ENCODE data around the gene HMGCL.
"Not testable (repeated sequence)": the region's sequence is repeated elsewhere in the genome, so short reads cannot be mapped to it uniquely, and the experiment has no call there.

HMGCL gene

GRCh38 chr1:23800400-23801337 is 24.6 kb downstream of the HMGCL start, which contains the start of gene GALE:
TSS of gene GALE (minus strand) at chr1:23800754. CDS start at chr1:23799007, 1,747 bp downstream.
- Histone ChIP-seq H3K4me3 (peak within 1 kb of the TSS; percentile 51 to 79 (median 65)), H3K27ac (peak within 1 kb of the TSS; percentile 36 to 98 (median 91))

DNA sequence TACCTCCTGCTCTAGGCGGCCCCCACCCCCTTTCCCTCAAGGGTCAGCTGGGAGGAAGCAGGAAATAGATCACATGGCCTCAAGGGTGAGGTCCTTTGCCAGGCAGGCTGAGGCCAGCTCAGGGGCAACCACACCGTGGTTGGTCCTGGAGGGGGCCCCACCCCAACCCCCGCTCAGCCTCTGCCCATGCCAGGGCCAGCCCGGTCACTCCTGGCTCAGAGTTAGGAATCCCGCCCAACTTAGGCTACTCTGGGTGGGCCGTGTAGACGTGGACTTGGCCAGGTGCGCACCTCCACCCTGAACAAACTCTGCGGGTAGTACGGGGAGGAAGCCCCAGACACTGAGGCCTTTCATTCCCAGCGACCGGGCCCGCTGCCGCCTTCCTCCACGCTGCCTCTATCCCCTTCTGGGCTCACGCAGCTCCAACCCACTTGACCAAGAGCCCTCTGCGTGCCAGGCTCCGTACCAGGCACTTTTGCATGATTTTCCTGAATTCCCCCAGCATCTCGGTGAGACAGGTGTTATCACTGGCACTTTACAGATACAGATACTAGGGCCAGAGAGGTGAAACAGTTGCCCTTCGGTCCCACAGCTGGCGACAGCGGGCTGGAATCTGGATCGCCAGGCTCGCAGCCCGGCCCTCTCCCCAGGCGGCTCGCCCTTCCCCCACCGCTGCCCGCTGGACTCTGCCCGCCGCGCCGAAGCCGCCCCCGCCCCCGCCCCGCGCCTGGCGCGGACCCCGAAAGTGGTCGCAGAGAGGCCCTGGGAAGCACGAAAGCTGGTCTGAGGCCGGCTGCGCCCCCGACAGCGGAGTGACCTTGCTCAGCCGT is 25.4 kb downstream of the HMGCL start:
- Histone ChIP-seq H3K4me3 (peak overlapping the region; percentile 51 to 79 (median 65)), H3K27ac (peak overlapping the region; percentile 36 to 98 (median 91))

- H3K4me3 ChIP-seq: peak overlapping the region in 6 of 7 experiments; percentile 51 to 79 (median 65)
- peak overlapping the region in 20 of 21 experiments; percentile 83 to 98 (median 92) for H3K27ac ChIP-seq
Observed at GRCh38 chr1:23799255-23799569, 26.0 kb downstream of the HMGCL start.

GRCh38 chr1:23798662-23799142 is 26.5 kb downstream of the HMGCL start:
- H3K27ac ChIP-seq: peak overlapping the region in 15 of 21 experiments; percentile 0 to 98 (median 92)
- H3K4me3 ChIP-seq: no peak overlapping the region

GRCh38 chr1:23797478-23798448 is 27.5 kb downstream of the HMGCL start:
- H3K27ac ChIP-seq: peak overlapping the region in 1 of 21 experiments; percentile 95
- H3K4me3 ChIP-seq: no peak overlapping the region

DNA sequence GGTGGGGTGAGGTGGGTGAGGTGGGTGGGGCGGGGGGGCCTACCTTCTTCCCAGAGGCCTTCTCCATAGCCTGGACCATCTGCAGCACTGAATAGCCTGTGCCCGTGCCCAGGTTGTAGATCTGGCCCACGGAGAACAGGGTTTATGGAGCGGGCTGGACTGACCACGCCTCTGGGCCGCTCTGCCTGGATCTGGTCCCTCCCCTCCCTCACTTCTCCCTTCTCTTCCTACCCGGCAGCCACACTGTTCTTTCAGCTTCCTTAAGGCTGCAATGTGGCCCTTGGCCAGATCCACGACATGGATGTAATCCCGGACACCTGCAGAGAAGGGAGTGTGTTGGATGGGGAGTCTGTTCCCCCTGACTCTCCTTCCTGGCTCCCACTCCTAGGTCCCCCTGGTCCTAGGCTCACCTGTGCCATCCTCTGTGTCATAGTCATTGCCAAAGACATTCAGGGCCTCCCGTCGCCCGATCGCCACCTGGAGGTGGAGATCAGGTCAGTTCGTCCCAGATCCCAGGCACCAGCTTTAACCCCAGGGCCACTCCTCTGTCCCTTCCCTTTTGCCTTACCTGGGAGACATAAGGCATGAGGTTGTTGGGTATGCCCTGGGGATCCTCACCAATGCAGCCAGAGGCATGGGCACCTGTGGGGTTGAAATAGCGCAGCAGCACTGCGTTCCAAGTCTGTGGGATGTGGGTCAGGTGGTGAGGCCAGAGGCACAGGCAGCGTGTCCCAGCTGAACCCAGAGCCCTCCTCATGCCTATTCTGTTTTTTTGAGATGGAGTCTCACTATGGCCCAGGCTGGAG is 28.6 kb downstream of the HMGCL start:
- H3K4me3 ChIP-seq: no peak overlapping the region
- H3K27ac ChIP-seq: peak overlapping the region in 1 of 21 experiments; percentile 38

GRCh38 chr1:23795676-23796465 is 29.4 kb downstream of the HMGCL start:
- H3K4me3 ChIP-seq: no peak overlapping the region
- peak overlapping the region in 1 of 21 experiments; percentile 38 for H3K27ac ChIP-seq

DNA sequence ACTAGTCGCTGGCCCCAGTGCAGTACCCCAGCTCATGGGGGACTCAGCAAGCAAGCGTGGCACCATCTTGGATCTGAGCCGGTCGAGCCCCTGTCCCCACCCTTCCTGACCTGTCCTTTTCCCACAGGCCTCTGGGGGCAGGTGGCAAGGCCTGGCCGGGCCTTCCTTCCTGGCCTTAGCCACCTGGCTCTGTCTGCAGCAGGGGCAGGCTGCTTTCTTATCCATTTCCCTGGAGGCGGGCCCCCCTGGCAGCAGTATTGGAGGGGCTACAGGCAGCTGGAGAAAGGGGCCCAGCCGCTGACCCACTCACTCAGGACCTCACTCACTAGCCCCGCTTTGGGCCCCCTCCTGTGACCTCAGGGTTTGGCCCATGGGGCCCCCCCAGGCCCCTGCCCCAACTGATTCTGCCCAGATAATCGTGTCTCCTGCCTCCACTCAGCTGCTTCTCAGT is 30.5 kb downstream of the HMGCL start:
- not testable (repeated sequence) for H3K27ac ChIP-seq, H3K4me3 ChIP-seq

DNA sequence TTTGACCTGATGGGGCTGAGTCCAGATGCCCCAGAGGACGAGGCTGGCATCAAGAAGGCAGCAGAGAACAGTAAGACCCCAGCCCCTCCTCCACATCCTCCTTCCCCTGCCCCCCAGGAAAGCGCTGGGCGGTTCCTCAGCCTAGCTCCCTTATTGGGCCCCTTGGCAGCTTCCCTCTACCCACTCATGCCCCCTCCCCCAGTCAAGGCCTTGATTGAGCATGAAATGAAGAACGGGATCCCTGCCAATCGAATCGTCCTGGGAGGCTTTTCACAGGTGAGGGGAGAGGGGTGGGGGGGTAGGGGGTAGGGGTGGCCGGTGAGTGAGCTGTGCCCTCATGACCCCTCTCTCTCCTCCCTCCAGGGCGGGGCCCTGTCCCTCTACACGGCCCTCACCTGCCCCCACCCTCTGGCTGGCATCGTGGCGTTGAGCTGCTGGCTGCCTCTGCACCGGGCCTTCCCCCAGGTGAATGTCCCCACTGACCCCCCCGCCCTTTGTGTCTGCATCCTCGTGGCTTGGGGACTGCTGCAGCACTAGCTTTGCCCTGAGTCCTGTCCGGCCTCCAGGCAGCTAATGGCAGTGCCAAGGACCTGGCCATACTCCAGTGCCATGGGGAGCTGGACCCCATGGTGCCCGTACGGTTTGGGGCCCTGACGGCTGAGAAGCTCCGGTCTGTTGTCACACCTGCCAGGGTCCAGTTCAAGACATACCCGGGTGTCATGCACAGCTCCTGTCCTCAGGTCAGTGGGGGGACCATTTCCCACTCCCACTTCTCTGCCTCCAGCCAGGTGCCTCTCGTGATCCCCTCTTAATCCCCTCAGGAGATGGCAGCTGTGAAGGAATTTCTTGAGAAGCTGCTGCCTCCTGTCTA is 31.1 kb downstream of the HMGCL start:
- Histone ChIP-seq H3K27ac (peak overlapping the region in 5 of 21 experiments; percentile 2 to 93 (median 56)), H3K4me3 (peak overlapping the region in 1 of 7 experiments; percentile 9)

- H3K27ac ChIP-seq: peak overlapping the region in 8 of 21 experiments; percentile 2 to 93 (median 44)
- H3K4me3 ChIP-seq: peak overlapping the region in 1 of 7 experiments; percentile 9
Observed at GRCh38 chr1:23793018-23793781, 32.0 kb downstream of the HMGCL start.

- Histone ChIP-seq H3K27ac (peak overlapping the region in 17 of 21 experiments; percentile 10 to 93 (median 87)), H3K4me3 (peak overlapping the region; percentile 58 to 95 (median 75))
Observed at GRCh38 chr1:23792151-23792945, 32.9 kb downstream of the HMGCL start.

DNA sequence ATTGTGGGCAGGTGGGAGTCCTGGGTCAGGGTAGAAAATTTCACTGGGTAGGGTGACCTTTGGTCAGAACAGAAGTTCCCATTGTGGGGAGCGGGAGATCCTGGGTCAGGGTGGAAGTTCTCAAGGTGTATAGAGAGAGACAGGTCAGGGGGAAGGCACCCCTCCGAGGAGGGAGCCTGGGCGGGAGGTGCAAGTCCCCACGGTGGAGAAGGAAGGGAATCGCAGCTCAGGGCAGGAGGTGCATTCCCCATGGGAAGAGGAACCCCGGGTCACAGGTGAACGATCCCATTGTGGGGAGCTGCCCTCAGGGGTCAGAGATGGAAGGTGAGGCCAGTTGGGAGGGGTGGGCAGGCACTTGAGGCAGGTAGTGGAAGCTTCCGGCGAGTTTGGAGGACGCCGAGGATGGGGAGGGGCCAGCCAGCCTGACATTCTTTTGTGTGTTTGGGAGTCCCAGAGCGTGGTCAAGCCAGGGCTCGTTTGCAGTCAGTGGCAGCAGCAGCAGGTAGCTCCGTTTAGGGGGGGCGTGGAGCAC is 33.6 kb downstream of the HMGCL start:
- H3K27ac ChIP-seq: peak overlapping the region in 20 of 21 experiments; percentile 71 to 93 (median 86)
- peak overlapping the region; percentile 58 to 95 (median 75) for H3K4me3 ChIP-seq

DNA sequence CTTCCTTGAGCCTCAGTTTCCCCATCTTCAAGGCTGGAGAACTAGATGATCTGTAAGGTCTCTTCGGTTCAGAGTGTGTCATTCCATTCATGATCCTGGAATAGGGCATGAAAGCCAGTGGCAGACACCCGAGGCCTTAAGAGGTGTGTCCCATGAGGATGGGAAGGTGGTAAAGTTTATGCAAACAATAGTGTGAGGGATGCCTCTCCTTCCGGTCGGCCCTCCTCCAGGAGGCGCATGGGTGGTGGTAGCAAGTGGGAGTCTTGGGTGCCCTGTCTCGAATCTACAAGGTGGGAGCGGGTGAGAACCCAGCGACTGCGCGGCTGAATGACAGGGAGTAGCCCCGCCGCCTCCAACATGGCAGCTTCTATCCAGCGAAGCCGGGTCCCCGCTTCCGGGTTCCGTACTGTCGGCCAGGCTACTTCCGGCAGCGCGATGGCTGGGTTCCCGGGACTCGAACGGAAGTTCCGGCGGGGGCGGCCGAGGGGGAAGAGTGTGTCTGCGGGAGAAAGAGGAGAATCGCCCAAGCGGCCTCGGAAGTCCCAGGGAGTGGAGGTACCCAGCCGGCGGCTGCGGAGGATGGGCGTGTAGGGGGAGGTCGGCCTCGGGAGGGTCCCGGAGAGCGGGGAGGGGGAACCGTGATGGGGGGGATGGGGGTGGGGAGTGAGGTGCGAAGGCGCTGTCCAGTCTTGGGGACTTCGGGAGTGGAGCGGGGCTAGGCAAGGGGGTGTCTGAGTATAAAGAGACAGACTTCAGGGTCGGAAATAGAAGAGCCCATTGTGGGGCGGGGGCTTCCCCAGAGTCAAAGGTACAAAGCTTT is 34.3 kb downstream of the HMGCL start, which contains the start of gene LYPLA2:
LYPLA2 (plus strand) TSS at position 450 of the 820 bp plus-strand sequence. CDS start 1,538 bp downstream, outside the sequence.
- Histone ChIP-seq H3K27ac (peak within 1 kb of the TSS in 20 of 21 experiments; percentile 71 to 93 (median 86)), H3K4me3 (peak within 1 kb of the TSS; percentile 58 to 95 (median 75))
